K562 (cell line): Measurements from ENCODE around the gene FAAH. TPM values are rescaled to one million over a fixed set of nuclear protein-coding genes. Genes with fewer than 3 reads are reported as not detected.

ENCODE experiments used
- ATF1 ChIP-seq, 2 experiments: fragments of 450-650 bp in 1 of 2; IDR thresholded peaks; 2 replicates each; pipeline ENCODE4 v1.6.1; 2016; ENCODE audit warnings: missing compliant biosample characterization in 1 of 2, missing genetic modification characterization in 1 of 2
- BHLHE40 ChIP-seq: IDR thresholded peaks from 2 replicates; pipeline ENCODE4 v1.6.1; 2011; ENCODE audit warnings: low read length, improper control_type of control experiment
- CBFA2T3 ChIP-seq: fragments of 450-650 bp; IDR thresholded peaks from 2 replicates; pipeline ENCODE4 v1.6.1; 2017
- CUX1 ChIP-seq: fragments of 200-800 bp; sonication (Bioruptor generic); IDR thresholded peaks from 2 replicates; pipeline ENCODE4 v1.6.1; 2016; ENCODE audit warnings: missing genetic modification characterization, missing compliant biosample characterization
- KLF16 ChIP-seq: IDR thresholded peaks from 2 replicates; pipeline ENCODE4 v1.6.1; 2016; ENCODE audit warnings: antibody characterized with exemption
- MEF2D ChIP-seq: conservative IDR thresholded peaks from 2 replicates; pipeline ENCODE4 v1.6.1; 2016; ENCODE audit warnings: low read depth, missing genetic modification characterization, missing compliant biosample characterization
- NFXL1 ChIP-seq: fragments of 450-650 bp; formaldehyde crosslinking; IDR thresholded peaks from 2 replicates; pipeline ENCODE4 v1.4.0; 2021; ENCODE audit warnings: mild to moderate bottlenecking
- POU5F1 ChIP-seq: fragments of 150-350 bp; IDR thresholded peaks from 2 replicates; pipeline ENCODE4 v1.6.1; 2014; ENCODE audit warnings: borderline replicate concordance, low read length, low read depth, mild to moderate bottlenecking; ENCODE audit not compliant: partially characterized antibody
- ZNF57 ChIP-seq: fragments of 450-650 bp; formaldehyde crosslinking; IDR thresholded peaks from 2 replicates; pipeline ENCODE4 v1.4.0; 2020; ENCODE audit warnings: mild to moderate bottlenecking, moderate library complexity
- polyA plus RNA-seq, 8 experiments: library from polyadenylated mRNA; depleted of rRNA in 4 of 8; stranded (reverse) in 5 of 8; unstranded in 3 of 8; fragments of >200 nt; fragmentation: Nextera tagmentation in 2 of 8; fragmentation: Illumina TruSeq in 1 of 8; extraction: Ambion mirVana in 2 of 8; extraction: Trizol in 1 of 8; gene quantifications; 2 replicates each; pipeline versions ENCODE4 v1.2.1 to v1.2.3, GENCODE V29; 2011 to 2014; ENCODE audit warnings: inconsistent platforms in 1 of 8, missing spikeins in 1 of 8
- total RNA-seq, 7 experiments: library from RNA; depleted of rRNA in 6 of 7; stranded (reverse); fragments of >200 nt in 6 of 7; fragmentation: Illumina TruSeq in 2 of 7; extraction: Trizol in 2 of 7; gene quantifications; 2 replicates each; pipeline versions ENCODE4 v1.2.1 to v1.2.3, GENCODE V29; 2011 to 2021; ENCODE audit warnings: low replicate concordance in 1 of 7
- TF ChIP-seq, protein P1 (sequence below): fragments of 250-450 bp; sonication (Bioruptor Pico); IDR thresholded peaks from 2 replicates; pipeline ENCODE4 v1.4.0; 2020; ENCODE audit warnings: mild to moderate bottlenecking, moderate library complexity
- TF ChIP-seq, protein P2 (sequence below): fragments of 450-650 bp; IDR thresholded peaks from 2 replicates; pipeline ENCODE4 v1.6.1; 2016
- TF ChIP-seq, protein P3 (sequence below): sonication (generic); formaldehyde crosslinking; IDR thresholded peaks from 2 replicates; pipeline ENCODE4 v1.9.0; 2022; ENCODE audit warnings: mild to moderate bottlenecking, missing genetic modification reagents
- TF ChIP-seq, protein P4 (sequence below): sonication (generic); formaldehyde crosslinking; IDR thresholded peaks from 2 replicates; pipeline ENCODE4 v1.4.0; 2020; ENCODE audit warnings: mild to moderate bottlenecking, missing genetic modification reagents

Gene FAAH
- total and polyA plus RNA-seq, 9 of the 15 experiments (the other 6 are each of a cell fraction or from before 2014, with no cell fraction given): 0.06 to 1.1 (median 0.32) TPM

DNA sequence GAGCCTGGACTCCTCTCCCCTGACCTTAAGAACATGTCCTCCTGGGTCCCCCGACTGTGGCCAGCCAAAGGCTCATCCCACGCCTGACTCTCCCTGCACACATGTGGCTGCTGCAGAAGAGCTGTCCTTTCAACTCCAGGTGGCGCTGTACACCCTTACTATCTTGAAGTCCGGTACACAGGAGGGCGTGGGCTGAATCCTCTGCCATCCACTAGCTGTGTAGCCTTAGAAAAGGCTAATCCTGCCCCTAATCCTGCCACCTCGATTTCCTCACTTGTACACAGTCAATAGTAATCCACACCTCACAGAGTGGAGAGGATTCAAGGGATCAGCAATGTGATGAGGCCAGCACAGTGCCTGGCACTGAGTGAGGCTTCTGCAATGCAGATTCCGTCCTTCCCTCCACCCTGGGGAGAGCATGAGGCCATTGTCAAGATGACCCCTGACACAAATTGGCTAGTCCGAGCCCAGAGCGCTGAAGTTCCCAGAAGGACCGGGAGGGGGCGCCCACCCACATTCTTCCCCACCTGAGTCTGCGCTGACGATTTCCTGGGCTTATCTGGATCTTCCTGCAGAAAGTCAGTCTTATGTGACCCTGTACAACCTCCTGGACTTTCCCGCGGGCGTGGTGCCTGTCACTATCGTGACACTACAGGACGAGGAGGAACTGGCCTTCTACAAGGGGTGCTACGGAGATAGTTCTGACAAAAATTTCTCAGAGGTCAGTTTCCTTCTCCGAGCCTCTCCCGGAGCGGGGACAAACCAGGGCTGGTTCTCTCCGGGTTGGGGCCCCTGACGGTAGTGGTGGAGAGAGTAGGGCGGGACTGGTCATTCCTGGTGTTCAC is 48.4 kb downstream of the FAAH start (continued):
- TF ChIP-seq ATF1 (CRISPR knock-in tag; IDR thresholded peaks at IDR 0.05) (no peak; the same call in 1 of the 2 replicates), ATF1 (tag; IDR thresholded peaks at IDR 0.05) (peak; percentile 94), MEF2D (peak; percentile 67), KLF16 (no peak; the same call in 1 of the 2 replicates), CUX1 (CRISPR knock-in tag) (no peak), ZNF57 (CRISPR knock-in tag) (no peak), POU5F1 (no peak), BHLHE40 (peak; percentile 44; the same call in 1 of the 2 replicates), CBFA2T3 (peak; percentile 94), NFXL1 (CRISPR knock-in tag) (no peak)
- TF ChIP-seq, protein P1, sequence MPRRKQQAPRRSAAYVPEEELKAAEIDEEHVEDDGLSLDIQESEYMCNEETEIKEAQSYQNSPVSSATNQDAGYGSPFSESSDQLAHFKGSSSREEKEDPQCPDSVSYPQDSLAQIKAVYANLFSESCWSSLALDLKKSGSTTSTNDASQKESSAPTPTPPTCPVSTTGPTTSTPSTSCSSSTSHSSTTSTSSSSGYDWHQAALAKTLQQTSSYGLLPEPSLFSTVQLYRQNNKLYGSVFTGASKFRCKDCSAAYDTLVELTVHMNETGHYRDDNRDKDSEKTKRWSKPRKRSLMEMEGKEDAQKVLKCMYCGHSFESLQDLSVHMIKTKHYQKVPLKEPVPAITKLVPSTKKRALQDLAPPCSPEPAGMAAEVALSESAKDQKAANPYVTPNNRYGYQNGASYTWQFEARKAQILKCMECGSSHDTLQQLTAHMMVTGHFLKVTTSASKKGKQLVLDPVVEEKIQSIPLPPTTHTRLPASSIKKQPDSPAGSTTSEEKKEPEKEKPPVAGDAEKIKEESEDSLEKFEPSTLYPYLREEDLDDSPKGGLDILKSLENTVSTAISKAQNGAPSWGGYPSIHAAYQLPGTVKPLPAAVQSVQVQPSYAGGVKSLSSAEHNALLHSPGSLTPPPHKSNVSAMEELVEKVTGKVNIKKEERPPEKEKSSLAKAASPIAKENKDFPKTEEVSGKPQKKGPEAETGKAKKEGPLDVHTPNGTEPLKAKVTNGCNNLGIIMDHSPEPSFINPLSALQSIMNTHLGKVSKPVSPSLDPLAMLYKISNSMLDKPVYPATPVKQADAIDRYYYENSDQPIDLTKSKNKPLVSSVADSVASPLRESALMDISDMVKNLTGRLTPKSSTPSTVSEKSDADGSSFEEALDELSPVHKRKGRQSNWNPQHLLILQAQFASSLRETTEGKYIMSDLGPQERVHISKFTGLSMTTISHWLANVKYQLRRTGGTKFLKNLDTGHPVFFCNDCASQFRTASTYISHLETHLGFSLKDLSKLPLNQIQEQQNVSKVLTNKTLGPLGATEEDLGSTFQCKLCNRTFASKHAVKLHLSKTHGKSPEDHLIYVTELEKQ (CRISPR knock-in tag): no peak
- TF ChIP-seq, protein P2, sequence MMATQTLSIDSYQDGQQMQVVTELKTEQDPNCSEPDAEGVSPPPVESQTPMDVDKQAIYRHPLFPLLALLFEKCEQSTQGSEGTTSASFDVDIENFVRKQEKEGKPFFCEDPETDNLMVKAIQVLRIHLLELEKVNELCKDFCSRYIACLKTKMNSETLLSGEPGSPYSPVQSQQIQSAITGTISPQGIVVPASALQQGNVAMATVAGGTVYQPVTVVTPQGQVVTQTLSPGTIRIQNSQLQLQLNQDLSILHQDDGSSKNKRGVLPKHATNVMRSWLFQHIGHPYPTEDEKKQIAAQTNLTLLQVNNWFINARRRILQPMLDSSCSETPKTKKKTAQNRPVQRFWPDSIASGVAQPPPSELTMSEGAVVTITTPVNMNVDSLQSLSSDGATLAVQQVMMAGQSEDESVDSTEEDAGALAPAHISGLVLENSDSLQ: peak; percentile 91
- TF ChIP-seq, protein P3, sequence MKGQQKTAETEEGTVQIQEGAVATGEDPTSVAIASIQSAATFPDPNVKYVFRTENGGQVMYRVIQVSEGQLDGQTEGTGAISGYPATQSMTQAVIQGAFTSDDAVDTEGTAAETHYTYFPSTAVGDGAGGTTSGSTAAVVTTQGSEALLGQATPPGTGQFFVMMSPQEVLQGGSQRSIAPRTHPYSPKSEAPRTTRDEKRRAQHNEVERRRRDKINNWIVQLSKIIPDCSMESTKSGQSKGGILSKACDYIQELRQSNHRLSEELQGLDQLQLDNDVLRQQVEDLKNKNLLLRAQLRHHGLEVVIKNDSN (CRISPR knock-in tag): peak; percentile 49; the same call in 1 of the 2 replicates
- TF ChIP-seq, protein P4, sequence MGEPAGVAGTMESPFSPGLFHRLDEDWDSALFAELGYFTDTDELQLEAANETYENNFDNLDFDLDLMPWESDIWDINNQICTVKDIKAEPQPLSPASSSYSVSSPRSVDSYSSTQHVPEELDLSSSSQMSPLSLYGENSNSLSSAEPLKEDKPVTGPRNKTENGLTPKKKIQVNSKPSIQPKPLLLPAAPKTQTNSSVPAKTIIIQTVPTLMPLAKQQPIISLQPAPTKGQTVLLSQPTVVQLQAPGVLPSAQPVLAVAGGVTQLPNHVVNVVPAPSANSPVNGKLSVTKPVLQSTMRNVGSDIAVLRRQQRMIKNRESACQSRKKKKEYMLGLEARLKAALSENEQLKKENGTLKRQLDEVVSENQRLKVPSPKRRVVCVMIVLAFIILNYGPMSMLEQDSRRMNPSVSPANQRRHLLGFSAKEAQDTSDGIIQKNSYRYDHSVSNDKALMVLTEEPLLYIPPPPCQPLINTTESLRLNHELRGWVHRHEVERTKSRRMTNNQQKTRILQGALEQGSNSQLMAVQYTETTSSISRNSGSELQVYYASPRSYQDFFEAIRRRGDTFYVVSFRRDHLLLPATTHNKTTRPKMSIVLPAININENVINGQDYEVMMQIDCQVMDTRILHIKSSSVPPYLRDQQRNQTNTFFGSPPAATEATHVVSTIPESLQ: 0 out of 2 replicates have a peak, but pooled peaks have one; percentile 73
